ENCODE data around the gene MYO9B.

DNA sequence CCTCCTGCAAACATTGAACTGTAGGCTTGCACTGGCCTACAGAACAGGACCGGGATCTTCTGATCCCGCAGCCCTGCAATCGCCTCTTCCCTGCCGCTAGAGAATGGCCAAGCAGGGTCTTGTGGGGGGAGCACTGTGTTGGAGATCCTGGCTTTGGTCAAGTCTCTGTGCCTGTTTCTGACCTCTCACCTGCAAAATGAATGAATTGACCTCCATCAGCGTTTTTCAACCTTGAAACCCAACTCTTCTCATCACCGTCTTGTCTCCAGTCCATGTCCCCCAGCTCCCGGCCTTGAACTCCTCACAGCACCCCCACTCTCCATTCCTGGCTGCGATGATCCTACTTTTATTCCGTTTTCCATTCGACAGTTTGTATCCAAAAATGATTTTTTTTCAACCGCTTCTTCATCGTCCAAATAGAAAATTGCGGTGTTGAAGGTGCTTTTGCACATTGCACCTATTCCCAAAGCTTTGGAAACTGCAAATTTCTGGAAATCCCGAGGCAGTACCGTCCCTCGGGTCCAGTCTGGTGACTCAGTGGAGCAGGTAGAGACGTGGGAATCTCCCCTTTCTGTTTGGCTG, 2.0 kb downstream of the MYO9B start:
- no peak for TF ChIP-seq CTCF (conservative IDR thresholded peaks at IDR 0.05 in 1 of 2, IDR thresholded peaks at IDR 0.05 in 1 of 2; ENCODE audit: extremely low read depth in 1 of 2, insufficient read depth in 1 of 2, low read depth in 1 of 2, low read length in 2 of 2)
- no peak for TF ChIP-seq EZH2 (IDR thresholded peaks at IDR 0.05; ENCODE audit: borderline replicate concordance, low read length)

All from mammary epithelial cell (primary cell).